MM.1S (cell line): ENCODE results near the gene PRKRIP1.

Experiments
- DNase-seq: peaks from one replicate; pipeline ENCODE4 v3.0.0-alpha.2; 2015
- H2AFZ ChIP-seq: fragments of 300-600 bp; sonication (generic); 2 replicates; pipeline ENCODE4 v1.6.0; 2016; ENCODE audit warnings: antibody characterized with exemption, low read length
- H3F3A ChIP-seq: fragments of 300-600 bp; sonication (generic); 2 replicates; pipeline ENCODE4 v1.6.1; 2016; ENCODE audit warnings: mild to moderate bottlenecking, antibody characterized with exemption, low read length, moderate library complexity, mixed read lengths; ENCODE audit not compliant: insufficient read depth
- H3K27ac ChIP-seq: fragments of 300-600 bp; sonication (generic); 2 replicates; pipeline ENCODE4 v1.5.1; 2016; ENCODE audit warnings: mild to moderate bottlenecking, low read length
- H3K27me3 ChIP-seq: fragments of 300-600 bp; sonication (generic); replicated peaks from 2 replicates; pipeline ENCODE4 v1.6.0; 2016; ENCODE audit warnings: low read length; ENCODE audit not compliant: insufficient read depth
- H3K36me3 ChIP-seq: fragments of 300-600 bp; sonication (generic); replicated peaks from 2 replicates; pipeline ENCODE4 v1.6.1; 2016; ENCODE audit warnings: mild to moderate bottlenecking, low read length, mixed read lengths; ENCODE audit not compliant: insufficient read depth
- H3K4me1 ChIP-seq: fragments of 300-600 bp; sonication (generic); 2 replicates; pipeline ENCODE4 v1.6.1; 2016; ENCODE audit warnings: low read length, mixed read lengths
- H3K4me2 ChIP-seq: fragments of 300-600 bp; sonication (generic); 2 replicates; pipeline ENCODE4 v1.6.0; 2016; ENCODE audit warnings: low read depth, low read length
- H3K4me3 ChIP-seq: fragments of 300-600 bp; sonication (generic); 2 replicates; pipeline ENCODE4 v1.5.1; 2016; ENCODE audit warnings: low read length, mixed read lengths
- H3K79me2 ChIP-seq: fragments of 300-600 bp; sonication (generic); 2 replicates; pipeline ENCODE4 v1.6.1; 2016; ENCODE audit warnings: mixed run types, low read length, mixed read lengths
- H3K9ac ChIP-seq: fragments of 300-600 bp; sonication (generic); 2 replicates; pipeline ENCODE4 v1.6.1; 2016; ENCODE audit warnings: low read length, mixed read lengths
- H3K9me2 ChIP-seq: fragments of 300-600 bp; sonication (generic); replicated peaks from 2 replicates; pipeline ENCODE4 v1.6.1; 2016; ENCODE audit warnings: mild to moderate bottlenecking, low read length, mixed read lengths; ENCODE audit not compliant: insufficient read depth
- H3K9me3 ChIP-seq: fragments of 300-600 bp; sonication (generic); replicated peaks from 2 replicates; pipeline ENCODE4 v1.6.1; 2016; ENCODE audit warnings: mild to moderate bottlenecking, low read length, mixed read lengths; ENCODE audit not compliant: insufficient read depth
- H4K20me1 ChIP-seq: fragments of 300-600 bp; sonication (generic); 2 replicates; pipeline ENCODE4 v1.6.1; 2016; ENCODE audit warnings: mild to moderate bottlenecking, low read length, moderate library complexity, mixed read lengths; ENCODE audit not compliant: insufficient read depth
- CTCF ChIP-seq: fragments of 300-600 bp; sonication (generic); IDR thresholded peaks from 2 replicates; pipeline ENCODE4 v1.5.1; 2016; ENCODE audit warnings: antibody characterized with exemption, low read length, mixed read lengths
- EZH2 ChIP-seq: fragments of 300-600 bp; sonication (generic); optimal IDR thresholded peaks from 2 replicates; pipeline ENCODE3; 2017; ENCODE audit warnings: low read depth, mild to moderate bottlenecking, antibody characterized with exemption, low read length, mixed read lengths
- EZH2phosphoT487 ChIP-seq: fragments of 300-600 bp; sonication (generic); IDR thresholded peaks from 2 replicates; pipeline ENCODE4 v1.6.1; 2018; ENCODE audit warnings: antibody characterized with exemption, low read length

Gene PRKRIP1

DNA sequence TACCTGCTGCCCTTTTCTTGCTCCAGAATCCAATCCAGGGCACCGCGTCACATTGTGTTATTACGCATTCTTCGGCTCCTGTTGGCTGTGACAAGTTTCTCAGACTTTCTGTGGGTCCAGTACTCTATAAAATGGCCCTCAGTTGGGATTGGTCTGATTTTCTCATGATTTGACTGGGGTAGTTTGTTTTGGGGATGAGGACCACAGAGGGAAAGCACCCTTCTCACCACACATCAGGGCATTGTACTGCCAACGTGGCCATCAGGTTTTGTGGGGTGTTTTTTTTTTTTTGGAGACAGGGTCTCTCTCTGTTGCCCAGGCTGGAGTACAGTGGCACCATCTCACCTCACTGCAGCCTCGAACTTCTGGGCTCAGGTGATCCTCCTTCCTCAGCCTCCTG lies 20.2 kb downstream of the PRKRIP1 start:
- Histone ChIP-seq H3K4me1 (no peaks in the 10 kb centered on the region), H3K9ac (no peak overlapping the region), H3K27ac (no peak overlapping the region), H3K9me3 (no peaks in the 10 kb centered on the region), H3K36me3 (peaks cover 6% of the 10 kb centered on the region), H3K4me3 (no peak overlapping the region), H4K20me1 (no peaks in the 10 kb centered on the region), H3K4me2 (no peak overlapping the region), H3F3A (no peaks in the 10 kb centered on the region), H3K79me2 (peaks cover 65% of the 10 kb centered on the region), H2AFZ (no peak overlapping the region), H3K9me2 (no peaks in the 10 kb centered on the region), H3K27me3 (no peaks in the 10 kb centered on the region)
- DNase-seq: no peak
- TF ChIP-seq CTCF (no peak), EZH2 (no peak), EZH2phosphoT487 (no peak)

- H3K4me1 ChIP-seq: no peaks in the 10 kb centered on the region
- TF ChIP-seq CTCF (no peak), EZH2phosphoT487 (no peak), EZH2 (no peak)
- H3K4me2 ChIP-seq: no peak overlapping the region
- H3K9me3 ChIP-seq: no peaks in the 10 kb centered on the region
- no peaks in the 10 kb centered on the region for H3K27me3 ChIP-seq
- H3K4me3 ChIP-seq: no peak overlapping the region
- H3K36me3 ChIP-seq: peaks cover 6% of the 10 kb centered on the region
- DNase-seq: no peak
- H3K79me2 ChIP-seq: peaks cover 58% of the 10 kb centered on the region
- H4K20me1 ChIP-seq: no peaks in the 10 kb centered on the region
- H3K9ac ChIP-seq: no peak overlapping the region
- no peak overlapping the region for H3K27ac ChIP-seq
- no peaks in the 10 kb centered on the region for H3K9me2 ChIP-seq
- no peaks in the 10 kb centered on the region for H3F3A ChIP-seq
- no peak overlapping the region for H2AFZ ChIP-seq
Measured at GRCh38 chr7:102417105-102417504, 20.9 kb downstream of the PRKRIP1 start.

DNA sequence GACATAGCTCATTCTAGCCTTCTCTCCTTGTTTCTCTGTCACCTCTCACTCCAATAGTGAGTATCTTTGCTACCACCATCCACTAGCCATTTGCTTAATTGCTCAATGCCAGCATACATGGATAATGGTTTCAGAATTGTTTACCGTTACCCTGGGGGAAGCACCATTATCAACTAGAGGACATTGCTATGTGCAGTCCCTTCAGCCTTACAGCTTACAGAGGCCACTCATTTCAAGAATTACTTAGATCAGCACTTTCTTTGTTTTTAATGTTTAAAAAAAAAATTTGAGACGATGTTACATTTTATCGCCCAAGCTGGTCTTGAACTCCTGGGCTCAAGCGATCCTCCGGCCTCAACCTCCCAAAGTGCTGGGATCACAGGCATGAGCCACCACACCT lies 22.4 kb downstream of the PRKRIP1 start:
- Histone ChIP-seq H3K36me3 (peaks cover 6% of the 10 kb centered on the region), H2AFZ (no peak overlapping the region), H3K9me2 (no peaks in the 10 kb centered on the region), H3K9ac (no peak overlapping the region), H4K20me1 (no peaks in the 10 kb centered on the region), H3K4me1 (peaks cover 3% of the 10 kb centered on the region), H3K79me2 (peaks cover 43% of the 10 kb centered on the region), H3K9me3 (no peaks in the 10 kb centered on the region), H3F3A (peaks cover 7% of the 10 kb centered on the region), H3K27me3 (no peaks in the 10 kb centered on the region), H3K27ac (no peak overlapping the region), H3K4me3 (no peak overlapping the region), H3K4me2 (no peak overlapping the region)
- no peak for DNase-seq
- TF ChIP-seq CTCF (no peak), EZH2phosphoT487 (no peak), EZH2 (no peak)
